Ramos (cell line): ENCODE data around the gene INF2.
"Not testable (repeated sequence)": the region's sequence is repeated elsewhere in the genome, so short reads cannot be mapped to it uniquely, and the experiment has no call there.

Source experiments
- in situ Hi-C: fragments of 300-500 bp; cut with MboI; formaldehyde crosslinking; loops from one replicate; pipeline ENCODE4 v1.14.3; 2022; ENCODE audit warnings: low sequenced_read_pairs; ENCODE audit not compliant: unreplicated experiment

The INF2 gene

GRCh38 chr14:104689109-104689880 is at the start of gene INF2:
INF2 (plus strand) TSS chr14:104689618; CDS start chr14:104701366, 11,748 bp downstream.
- in situ Hi-C loops: no loop called here

DNA sequence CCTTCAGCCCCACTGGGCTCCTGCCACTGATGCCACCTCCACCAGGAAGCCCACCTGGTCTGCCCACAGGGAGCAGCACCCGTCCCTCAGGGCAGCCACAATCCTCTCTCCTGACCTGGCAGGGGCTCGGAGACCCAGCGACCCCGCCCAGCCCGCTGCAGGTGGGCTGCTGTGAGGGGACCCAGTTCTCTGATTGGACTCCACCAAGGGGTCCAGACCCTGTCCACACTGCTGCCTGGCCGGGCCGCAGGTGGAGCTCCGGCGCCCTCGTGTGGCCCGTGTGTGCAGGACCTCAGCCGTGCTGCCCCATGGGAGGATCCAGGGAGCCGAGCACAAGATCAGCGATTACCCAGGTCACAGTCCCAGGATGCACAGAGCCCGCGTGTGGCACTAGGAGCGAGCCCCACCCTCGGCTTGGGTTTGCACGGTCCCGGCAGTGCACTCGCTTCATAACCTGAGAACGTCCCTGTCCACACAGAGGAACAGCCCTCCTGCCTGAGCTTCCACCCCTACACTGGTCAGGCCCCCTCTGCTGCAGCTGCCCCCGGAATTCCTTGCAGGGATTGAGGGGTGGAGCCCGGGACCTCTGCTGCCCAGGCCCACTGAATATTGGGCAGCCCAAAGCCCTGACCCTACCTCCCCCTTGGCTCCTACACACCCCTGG is 49.4 kb upstream of the INF2 start:
- in situ Hi-C loops: loop anchor here (5.0 kb wide), 1 partner anchor 503 kb away; the partner anchor contains the start of gene KIF26A

DNA sequence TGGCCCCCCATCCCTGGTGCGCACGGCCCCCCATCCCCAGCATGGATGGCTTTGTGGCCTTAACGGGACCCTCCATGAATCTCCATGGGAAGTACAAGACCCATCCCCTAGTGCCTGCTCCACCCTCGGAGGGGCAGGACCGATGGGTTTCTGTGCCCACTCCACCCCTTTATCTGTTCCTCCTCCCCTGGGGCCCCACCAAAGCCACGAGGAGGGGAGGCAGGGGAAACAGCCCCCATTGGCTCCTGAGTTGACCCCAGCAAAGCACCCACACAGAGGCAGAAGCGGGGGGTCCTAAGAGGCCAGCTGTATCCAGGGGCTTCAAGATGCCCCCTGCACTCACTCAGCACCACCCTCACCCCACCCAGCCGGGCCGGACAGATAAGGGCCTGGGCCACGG is 48.7 kb upstream of the INF2 start:
- in situ Hi-C loops: loop anchor here (5.0 kb wide), 1 partner anchor 503 kb away; the partner anchor contains the start of gene KIF26A

- in situ Hi-C loops: loop anchor here (5.0 kb wide), 1 partner anchor 505 kb away; the partner anchor contains the start of gene KIF26A
Observed at GRCh38 chr14:104641753-104642539, 47.5 kb upstream of the INF2 start.

- in situ Hi-C loops: loop anchor here (5.0 kb wide), 1 partner anchor 505 kb away; the partner anchor contains the start of gene KIF26A
Observed at GRCh38 chr14:104642540-104642868, 46.9 kb upstream of the INF2 start.

DNA sequence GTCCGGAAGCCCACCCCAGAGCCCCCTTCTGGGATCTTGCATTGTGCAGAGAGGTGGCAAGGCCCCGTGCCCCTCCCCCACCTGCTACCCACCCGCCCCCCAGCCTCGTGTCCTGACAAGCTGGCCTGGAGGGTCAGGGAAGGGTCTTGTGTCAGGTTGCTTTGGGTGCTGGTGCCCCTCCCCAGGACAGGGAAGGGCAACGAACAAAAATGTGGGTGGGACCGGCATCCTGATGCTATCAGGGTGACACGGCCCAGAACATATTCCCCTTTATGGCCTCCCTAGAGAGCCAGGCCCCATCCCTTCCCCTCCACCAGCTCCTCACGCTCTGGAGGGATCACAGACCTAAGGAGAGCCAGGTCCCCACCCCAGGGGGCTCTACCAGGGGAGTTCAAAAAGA is 46.1 kb upstream of the INF2 start:
- in situ Hi-C loops: loop anchor here (5.0 kb wide), 1 partner anchor 506 kb away; the partner anchor contains the start of gene KIF26A

DNA sequence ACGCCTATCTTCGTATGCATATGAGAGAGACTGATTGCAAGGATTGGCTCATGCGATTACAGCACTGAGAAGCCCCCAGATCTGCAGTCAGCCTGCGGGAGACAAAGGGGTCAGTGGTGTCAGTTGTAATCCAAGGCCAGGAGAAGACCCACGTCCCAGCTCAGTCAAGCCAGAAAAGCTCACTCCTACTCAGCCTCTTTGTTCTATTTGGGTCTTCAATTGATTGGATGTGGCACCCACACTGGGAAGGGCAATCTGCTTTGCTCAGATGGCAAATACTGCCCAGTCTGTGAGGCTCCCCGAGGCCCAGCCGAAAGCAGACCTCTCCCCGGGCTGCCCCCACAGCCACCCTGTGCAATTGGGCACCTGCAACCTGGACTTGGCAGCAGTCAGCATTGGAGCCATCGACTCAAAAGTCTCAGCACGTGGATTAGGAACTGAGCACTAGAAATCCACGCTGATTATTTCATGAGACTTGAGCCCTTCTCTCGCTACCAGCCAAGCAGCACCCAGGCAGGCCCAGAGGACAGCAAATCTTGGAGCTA is 45.3 kb upstream of the INF2 start:
- in situ Hi-C loops: loop anchor here (5.0 kb wide), 1 partner anchor 507 kb away; the partner anchor contains the start of gene KIF26A

GRCh38 chr14:104644656-104645378 is 44.6 kb upstream of the INF2 start:
- in situ Hi-C loops: loop anchor here (5.0 kb wide), 1 partner anchor 508 kb away; the partner anchor contains the start of gene KIF26A

- in situ Hi-C loops: no loop called here
Observed at GRCh38 chr14:104647467-104648043, 41.9 kb upstream of the INF2 start.

GRCh38 chr14:104650057-104650980 is 39.1 kb upstream of the INF2 start:
- in situ Hi-C loops: no loop called here

- in situ Hi-C loops: no loop called here
Observed at GRCh38 chr14:104650981-104651875, 38.2 kb upstream of the INF2 start.

DNA sequence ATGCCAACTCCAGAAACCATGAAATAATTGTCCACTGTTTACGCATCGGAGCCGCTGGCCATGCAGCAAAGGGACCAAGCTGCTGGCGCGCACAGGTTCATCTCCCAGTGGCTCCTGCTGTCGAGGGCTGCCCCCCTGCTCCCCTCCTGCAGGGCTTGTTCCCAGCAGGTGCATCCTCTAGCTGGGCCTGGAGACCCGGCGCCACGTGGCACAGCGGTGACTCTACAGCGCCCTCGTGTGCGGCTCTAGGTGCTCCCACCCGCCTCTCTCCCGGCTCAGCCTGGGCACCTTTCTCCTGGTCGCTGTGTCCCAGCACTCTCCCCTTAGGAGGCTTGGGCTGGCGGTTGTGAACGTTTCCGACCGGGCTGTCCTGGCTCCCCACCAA is 37.5 kb upstream of the INF2 start:
- in situ Hi-C loops: no loop called here

- in situ Hi-C loops: no loop called here
Observed at GRCh38 chr14:104652386-104652785, 37.0 kb upstream of the INF2 start.

GRCh38 chr14:104653130-104653920 is 36.1 kb upstream of the INF2 start:
- in situ Hi-C loops: not testable (repeated sequence)

DNA sequence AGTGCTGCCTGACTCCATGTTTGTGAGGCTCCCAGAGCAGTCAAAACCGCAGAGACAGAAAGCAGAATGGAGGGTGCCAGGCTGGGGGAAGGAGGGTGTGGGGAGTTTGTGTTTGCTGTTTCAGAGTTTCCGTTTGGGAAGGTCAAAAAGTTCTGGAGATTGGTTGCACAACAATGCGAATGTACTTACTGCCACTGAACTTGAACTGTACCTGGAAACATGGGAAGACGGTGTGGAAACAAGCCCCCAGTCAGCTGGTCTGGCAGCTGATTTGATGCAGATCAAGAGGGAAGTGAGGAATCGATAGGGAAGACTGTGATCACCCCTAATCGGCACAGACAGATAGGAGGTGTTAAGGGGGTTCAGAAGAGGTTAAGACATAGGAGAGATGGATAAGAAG is 35.3 kb upstream of the INF2 start:
- in situ Hi-C loops: no loop called here

DNA sequence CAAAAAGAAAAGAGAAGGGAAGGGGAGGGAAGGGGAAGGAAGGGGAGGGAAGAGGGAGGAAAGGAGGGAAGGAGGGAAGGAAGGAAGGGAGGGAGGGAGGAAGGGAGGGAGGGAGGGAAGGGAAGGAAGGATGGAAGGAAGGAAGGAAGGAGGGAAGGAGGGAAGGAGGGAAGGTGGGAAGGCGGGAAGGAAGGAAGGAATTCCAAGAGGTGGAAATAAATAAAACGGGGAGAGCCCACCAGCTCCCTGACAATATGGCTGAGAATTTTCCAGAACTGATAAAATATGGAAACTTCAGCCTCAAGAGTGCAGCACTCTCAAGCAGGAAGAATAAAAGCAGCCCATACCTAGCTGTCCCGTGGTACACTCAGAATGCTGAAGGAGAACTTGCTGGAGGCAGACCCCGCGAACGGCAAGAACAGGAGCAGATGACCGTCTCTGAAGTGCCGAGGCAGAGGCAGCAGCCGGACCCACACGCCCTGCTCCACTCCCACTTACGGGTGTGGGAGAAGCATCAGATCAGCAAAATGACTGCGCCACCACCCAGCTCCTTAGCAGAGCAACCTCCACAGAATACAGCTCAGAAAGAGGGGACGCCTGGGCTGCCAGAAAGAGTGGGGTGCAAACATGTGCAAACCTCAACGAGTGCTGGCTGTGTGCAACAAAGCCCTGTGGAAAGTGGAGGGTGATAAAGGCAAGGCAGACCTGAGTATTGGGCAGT is 34.1 kb upstream of the INF2 start:
- in situ Hi-C loops: loop anchor here (5.0 kb wide), 1 partner anchor 52 kb away; no protein-coding TSS in a partner anchor
